Erythroblast (primary cell): ENCODE measurements around the gene COL1A2.

Source experiments
- DNase-seq, 2 experiments: peaks; one replicate each; lab custom pipeline; 2025; lab: John Stamatoyannopoulos, UW
- GATA1 ChIP-seq: IDR thresholded peaks from 2 replicates; pipeline ENCODE4 v1.6.1; 2011; ENCODE audit warnings: low read depth, mild to moderate bottlenecking, control low read depth, low read length, moderate library complexity
- POLR2A ChIP-seq: IDR thresholded peaks from 2 replicates; pipeline ENCODE4 v1.6.1; 2011; ENCODE audit warnings: mild to moderate bottlenecking, low read length

The COL1A2 gene

DNA sequence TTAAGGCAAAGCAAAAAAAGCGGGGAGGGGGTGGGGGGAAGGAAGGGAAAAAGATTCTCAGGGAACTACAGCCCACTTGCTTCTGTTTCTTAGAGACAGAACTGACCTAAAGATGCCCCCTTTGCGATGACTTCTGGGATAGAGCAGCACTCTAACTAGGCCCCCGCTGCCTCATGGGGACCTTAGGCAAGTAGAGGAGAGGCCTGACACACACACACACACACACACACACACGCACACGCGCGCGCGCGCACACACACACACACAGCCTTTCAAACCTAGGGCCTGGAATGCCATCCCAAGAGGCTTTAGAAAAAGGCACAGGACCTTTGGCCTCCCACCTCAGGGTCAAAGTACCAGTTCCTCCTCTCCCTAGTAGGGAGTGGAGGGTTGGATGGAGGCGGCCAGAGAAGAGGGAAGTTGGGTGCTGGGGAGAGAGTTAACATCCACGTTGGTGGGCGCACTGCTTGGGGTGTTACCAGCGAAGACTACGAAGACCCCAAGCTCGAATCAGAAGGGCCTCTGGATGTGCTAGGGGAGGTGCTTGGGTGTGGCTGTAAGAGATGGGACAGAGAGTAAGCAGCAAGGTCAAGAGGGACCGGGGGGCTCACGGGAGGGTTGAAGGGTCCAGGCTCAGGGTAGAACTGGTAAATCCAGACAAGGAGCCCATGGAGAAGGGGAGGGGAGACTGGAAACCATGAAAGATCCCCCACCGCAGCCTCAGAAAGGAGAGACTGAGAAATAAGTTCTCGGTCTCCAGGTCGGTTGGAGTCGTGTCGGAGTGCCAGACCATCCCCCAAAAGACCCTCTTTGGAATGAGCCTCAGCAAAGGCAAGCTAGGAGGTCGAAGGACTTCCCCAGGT, 1.2 kb upstream of the COL1A2 start:
- no peak for DNase-seq
- TF ChIP-seq GATA1, result no peak
- no peak for TF ChIP-seq POLR2A

DNA sequence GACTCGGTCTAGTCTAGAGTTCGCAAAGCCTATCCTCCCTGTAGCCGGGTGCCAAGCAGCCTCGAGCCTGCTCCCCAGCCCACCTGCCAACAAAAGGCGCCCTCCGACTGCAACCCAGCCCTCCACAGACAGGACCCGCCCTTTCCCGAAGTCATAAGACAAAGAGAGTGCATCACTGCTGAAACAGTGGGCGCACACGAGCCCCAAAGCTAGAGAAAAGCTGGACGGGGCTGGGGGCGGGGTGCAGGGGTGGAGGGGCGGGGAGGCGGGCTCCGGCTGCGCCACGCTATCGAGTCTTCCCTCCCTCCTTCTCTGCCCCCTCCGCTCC, 622 bp upstream of the COL1A2 start:
- DNase-seq, result no peak
- TF ChIP-seq GATA1 (no peak), POLR2A (no peak)

DNA sequence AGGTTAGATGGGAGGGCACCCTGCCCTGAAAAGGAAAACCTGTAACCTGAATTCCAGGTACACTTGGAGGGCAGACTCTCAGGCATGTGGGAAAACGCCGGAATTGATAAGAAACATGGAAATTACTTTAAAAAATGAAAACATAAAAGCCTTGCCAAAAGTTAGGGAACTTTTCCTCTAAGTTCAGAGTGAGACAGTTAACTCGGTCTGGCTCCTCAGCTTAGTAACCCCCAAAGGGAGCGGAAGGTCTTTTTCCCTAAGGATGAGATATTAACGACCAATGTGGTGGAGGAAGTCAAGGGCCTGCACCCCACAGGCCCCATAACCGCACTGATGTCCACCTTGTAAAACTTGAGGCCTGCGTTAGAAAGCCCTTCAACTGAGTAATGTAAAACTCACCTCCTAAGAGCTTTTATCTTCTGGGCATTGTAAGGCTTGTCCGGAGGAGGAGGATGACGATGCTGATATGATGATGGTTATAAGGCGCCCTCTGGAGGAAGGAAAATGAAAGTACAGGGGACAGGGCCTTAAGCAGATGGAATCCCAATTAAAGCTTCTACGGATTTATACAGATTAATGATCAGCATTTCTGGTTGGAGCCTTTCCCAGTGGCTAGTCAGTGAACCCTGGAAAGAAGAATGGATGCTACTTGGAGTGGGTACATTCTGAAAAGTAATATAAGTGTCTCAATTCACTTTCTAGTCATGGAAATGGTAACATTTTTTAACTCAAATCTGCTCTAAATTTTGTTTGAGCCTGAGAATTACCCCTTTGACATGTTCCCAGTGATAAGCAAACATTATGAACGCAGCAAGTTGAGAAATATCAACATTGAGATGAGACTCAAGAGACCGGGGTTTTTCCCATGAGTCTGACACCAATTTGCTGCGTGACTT, 694 bp downstream of the COL1A2 start:
- peak; percentile 70 to 77 for DNase-seq
- TF ChIP-seq POLR2A (no peak), GATA1 (no peak)

DNA sequence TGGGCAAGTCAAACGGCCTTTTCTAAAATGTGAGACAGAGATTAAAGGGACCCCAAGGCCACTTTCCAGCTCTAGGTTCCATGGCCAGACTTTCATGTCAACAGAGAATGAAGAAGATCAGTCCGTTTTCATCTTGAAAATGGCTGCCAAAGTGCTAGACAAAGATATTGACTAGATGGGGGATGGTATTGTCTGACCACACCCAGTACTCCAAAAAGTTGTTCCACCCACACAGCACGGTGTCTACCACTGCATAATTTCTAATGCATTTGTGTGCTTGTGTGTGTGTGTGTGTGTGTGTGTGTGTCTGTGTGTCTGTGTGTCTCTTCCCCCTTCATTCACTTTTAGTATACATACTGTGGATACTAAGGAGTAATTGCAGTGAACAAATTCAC, 1.3 kb downstream of the COL1A2 start:
- no peak for DNase-seq
- TF ChIP-seq POLR2A, result no peak

DNA sequence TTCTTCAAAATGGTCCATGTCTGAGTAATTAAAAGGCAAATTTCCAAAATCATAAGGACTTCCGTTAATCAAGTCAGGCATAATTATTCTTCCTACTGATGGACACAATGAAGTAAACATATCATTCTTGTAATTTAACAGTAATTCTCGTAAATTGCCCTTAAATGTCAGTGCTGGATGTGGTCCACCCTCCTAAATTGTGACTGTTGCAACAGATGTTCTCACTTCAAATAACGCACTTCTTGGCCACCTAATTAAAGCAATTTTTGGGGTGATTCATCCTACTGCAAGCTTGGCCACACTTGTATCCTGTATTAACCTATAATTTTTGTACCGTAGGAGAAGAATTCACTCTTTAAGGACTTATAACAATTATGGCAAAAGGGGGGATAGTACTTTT, 1.9 kb downstream of the COL1A2 start:
- TF ChIP-seq POLR2A, result no peak
- TF ChIP-seq GATA1, result no peak
- DNase-seq, result no peak

DNA sequence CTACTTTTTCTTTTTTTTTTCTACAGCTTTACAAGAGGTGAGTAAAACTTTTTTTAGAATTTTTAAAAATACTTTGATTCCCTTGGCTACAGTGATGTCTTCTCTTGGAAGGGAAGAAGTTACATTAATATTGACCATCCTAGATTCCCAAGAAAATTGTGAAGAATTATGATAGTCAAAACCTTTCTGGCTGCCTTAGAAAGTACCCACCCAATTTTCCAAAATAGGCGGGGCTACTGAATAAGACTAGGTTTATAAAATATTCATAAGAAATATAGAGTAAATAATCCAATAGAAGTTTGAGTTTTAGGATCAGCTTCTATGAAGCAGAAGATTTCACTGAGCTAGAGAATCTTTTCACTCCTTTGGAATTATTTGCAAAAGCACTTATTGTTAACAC, 3.0 kb downstream of the COL1A2 start:
- no peak for DNase-seq
- no peak for TF ChIP-seq GATA1
- no peak for TF ChIP-seq POLR2A

DNA sequence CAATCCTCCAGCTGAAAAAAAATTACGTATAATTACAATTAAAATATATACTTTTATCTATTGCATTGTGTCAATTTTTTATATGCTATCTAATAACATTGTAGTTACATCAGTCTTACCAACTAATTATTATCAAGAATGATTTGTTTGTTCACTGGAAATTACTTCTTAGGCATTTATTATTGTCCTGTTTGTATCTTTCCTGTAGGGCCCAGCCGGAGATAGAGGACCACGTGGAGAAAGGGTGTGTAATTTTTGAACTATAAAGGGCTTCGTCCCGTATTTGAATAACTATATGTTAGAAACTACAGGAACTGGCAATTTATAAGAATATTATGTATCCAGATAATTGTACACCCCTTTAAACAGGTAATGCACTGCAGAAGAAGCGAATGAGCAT, 4.1 kb downstream of the COL1A2 start:
- TF ChIP-seq GATA1, result no peak
- no peak for TF ChIP-seq POLR2A
- no peak for DNase-seq

DNA sequence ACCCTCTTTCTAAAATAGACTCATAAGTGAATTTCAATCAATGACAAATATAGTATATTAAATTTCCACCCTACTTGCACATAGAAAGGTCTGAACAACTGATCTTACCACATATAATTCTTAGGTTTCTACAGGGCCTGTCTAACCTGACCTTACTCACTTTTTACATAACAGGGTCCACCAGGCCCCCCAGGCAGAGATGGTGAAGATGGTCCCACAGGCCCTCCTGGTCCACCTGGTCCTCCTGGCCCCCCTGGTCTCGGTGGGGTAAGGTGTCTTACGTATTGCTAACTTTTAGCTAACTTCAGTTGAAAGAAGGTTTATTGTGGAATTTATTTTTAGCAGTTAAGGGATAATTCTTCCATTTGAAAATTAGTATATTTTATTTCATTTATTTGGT, 5.3 kb downstream of the COL1A2 start:
- DNase-seq, result no peak
- TF ChIP-seq POLR2A, result no peak
- TF ChIP-seq GATA1, result no peak

DNA sequence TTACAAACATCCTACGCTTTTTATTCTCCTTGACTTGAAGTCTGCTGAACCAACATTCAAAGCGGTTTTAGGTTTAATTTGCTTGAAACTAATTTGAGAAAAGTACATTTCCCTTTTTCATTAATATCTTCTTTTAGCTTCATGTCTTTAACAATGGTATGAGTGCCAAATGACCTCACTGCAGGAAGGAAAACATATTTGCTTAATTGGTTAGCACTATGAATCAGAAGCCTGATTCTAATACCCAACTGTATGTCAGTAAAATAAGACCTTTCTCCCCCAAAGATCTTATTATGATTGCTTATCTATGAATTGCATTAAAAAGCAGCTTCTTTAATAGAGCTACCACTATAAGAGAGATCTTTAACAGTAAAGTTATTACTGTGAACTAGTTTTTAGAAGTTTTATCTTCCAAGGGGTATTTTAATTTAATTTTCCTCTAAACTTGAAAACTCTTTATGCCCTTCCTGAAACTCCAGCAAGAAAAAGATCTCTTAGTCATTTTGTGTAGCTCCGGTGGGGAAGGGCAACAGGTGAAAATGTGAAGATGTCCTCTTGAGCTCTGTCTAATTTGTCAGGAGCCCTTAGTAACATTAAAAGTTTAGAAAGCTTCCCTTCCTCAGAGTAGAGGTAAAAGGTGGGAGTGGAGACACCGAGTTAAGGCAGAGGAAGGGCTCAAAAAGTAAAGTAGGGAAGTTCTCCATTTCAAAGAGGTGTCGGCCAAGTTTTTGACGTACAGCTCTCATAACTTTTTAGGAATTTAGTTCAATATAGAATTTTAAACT, 6.1 kb downstream of the COL1A2 start:
- TF ChIP-seq POLR2A (no peak), GATA1 (no peak)
- DNase-seq, result no peak

DNA sequence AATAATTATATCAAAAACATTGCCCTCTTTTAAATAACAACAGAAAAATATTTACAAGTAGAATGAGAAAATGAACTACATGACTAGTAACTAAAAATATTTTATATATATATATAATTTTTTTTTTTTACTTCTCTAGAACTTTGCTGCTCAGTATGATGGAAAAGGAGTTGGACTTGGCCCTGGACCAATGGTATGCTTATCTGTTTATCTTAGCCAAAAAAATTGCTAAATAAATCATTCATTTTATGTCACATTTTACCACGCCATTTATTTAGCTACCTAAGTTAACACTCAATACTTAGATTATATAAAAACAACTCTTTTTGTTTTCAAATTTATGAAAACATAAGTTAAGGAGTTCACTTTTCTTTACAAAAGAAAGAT, 6.7 kb downstream of the COL1A2 start:
- TF ChIP-seq GATA1 (no peak), POLR2A (no peak)

DNA sequence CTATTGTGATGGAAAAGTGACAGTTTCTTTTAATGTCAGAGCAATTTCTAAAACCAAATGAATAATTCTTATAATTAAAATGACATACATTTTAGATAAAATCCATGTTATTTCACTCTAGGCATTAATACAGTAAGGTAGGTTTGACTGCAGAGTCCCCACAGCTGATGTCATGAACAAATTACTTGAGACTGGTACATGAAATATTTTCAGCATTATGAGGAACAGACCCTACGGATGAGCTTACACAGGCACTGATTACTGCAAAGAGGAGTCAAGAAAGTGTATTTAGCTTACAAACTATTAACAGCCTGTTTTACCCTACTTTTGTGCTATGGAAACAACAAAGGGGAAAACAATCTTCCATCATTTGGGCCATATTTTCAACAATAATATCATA, 8.9 kb downstream of the COL1A2 start:
- TF ChIP-seq POLR2A (no peak), GATA1 (no peak)
- DNase-seq, result no peak

More for the DNA sequence above, 6.7 kb downstream of the COL1A2 start:
- DNase-seq, result no peak

DNA sequence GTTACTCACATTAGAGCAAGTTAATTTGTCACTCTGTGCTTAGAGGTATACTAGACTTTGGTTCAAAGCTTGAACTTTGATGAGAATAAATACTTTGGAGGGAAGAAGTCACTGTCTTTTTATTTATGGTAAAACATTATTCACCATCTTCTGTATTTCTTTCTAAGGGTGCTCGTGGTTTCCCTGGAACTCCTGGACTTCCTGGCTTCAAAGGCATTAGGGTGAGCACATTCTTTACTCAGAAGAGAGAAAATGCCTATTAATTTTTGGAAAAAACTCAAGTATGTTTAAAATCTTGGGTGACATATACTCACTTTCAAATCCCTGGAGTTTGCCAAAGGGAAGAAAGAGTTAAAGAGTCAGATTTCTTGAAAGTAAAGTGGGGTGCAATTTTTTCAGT, 10.8 kb downstream of the COL1A2 start:
- DNase-seq, result no peak

DNA sequence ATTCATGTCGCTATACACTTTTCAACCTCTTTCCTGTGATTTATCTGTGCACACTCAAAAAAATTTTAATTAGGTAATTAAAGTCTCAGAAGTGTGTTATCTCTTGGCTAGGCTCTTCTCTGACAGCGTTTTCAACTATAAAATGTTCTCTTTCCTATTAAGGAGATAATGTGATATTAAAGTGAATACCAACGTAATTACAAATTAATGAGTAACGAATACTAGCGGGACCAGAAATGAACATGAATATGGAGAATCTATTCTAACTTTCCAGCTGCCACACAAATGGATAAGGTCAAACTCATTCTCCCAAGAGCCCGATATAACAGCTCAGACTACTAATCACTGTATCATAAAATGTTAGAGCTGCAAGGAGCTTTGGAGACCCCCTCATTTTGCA, 12.0 kb downstream of the COL1A2 start:
- TF ChIP-seq GATA1 (no peak), POLR2A (no peak)
- no peak for DNase-seq

More for the DNA sequence above, 10.8 kb downstream of the COL1A2 start:
- TF ChIP-seq POLR2A (no peak), GATA1 (no peak)

DNA sequence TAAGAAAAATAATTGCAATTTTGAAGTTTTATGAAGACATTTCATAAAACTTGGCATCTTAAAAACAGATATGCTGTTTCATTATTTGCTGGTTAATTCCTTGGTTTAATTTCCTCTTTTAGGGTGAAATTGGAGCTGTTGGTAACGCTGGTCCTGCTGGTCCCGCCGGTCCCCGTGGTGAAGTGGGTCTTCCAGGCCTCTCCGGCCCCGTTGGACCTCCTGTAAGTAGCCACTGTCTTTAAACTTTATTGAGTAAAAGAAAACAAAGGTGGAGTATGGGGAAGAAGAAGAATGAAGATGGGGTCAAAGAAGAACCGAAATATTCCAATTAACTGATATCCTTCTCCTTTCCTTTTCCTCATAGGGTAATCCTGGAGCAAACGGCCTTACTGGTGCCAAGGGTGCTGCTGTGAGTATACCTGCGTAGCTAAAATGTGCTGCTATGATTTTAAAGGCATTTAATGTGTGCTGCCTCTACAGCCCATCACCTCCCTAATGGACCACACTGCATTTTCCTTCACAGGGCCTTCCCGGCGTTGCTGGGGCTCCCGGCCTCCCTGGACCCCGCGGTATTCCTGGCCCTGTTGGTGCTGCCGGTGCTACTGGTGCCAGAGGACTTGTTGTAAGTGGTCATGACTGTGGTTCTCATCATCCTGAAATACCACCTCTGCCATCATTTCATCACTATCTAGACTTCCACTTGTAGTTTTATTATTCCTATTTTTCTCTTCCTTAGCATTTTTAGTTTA, 14.7 kb downstream of the COL1A2 start:
- no peak for DNase-seq
- TF ChIP-seq POLR2A, result no peak
- no peak for TF ChIP-seq GATA1
